ENCODE measurements around the gene FHIT. TPM values are rescaled to one million over a fixed set of nuclear protein-coding genes. Genes with fewer than 3 reads are reported as not detected.

Gene FHIT
- total RNA-seq, 4 donors from 2014 or later, result 7.5 to 20.1 (median 13.5) TPM

- in situ Hi-C loops (cut with MboI; ENCODE audit: low pct_ligation_motif_present in 1 of 4, low pct_unique_long_range_greater_than_20kb in 1 of 4, low sequenced_read_pairs in 3 of 4) (no loop called here), intact Hi-C loops (cut with DNase I; ENCODE audit: low total_unique reads) (no loop called here)
- H3K36me3 ChIP-seq, result no peaks in the 10 kb centered on the region
- no peak for TF ChIP-seq EP300 (IDR thresholded peaks at IDR 0.05; ENCODE audit: low read depth)
- TF ChIP-seq CTCF (IDR thresholded peaks at IDR 0.05), result no peak
- no peak for TF ChIP-seq POLR2AphosphoS5 (IDR thresholded peaks at IDR 0.05)
- TF ChIP-seq POLR2A (IDR thresholded peaks at IDR 0.05), result no peak
- H3K27ac ChIP-seq, result no peak overlapping the region
- no peaks in the 10 kb centered on the region for H3K27me3 ChIP-seq
- DNase-seq, result no peak
- H3K9me3 ChIP-seq, result no peaks in the 10 kb centered on the region
- H3K4me3 ChIP-seq, result no peak overlapping the region
- no peaks in the 10 kb centered on the region for H3K4me1 ChIP-seq
- WGBS, 2 donors (ENCODE audit: low coverage in 1 of 2), result 70 to 83% methylated on average over 1 of the region's 1 CpG
These were observed 1137.1 kb downstream of the FHIT start for GRCh38 chr3:60114191-60114590.

GRCh38 chr3:60107275-60107674, 1144.0 kb downstream of the FHIT start:
- Histone ChIP-seq H3K4me3 (no peak overlapping the region), H3K27ac (no peak overlapping the region), H3K36me3 (no peaks in the 10 kb centered on the region), H3K4me1 (peaks cover 0 to 10% (median 0%) of the 10 kb centered on the region in 4 donors), H3K9me3 (no peaks in the 10 kb centered on the region), H3K27me3 (no peaks in the 10 kb centered on the region)
- no peak for DNase-seq
- in situ Hi-C loops (cut with MboI; ENCODE audit: low pct_ligation_motif_present in 1 of 4, low pct_unique_long_range_greater_than_20kb in 1 of 4, low sequenced_read_pairs in 3 of 4) (no loop called here), intact Hi-C loops (cut with DNase I; ENCODE audit: low total_unique reads) (no loop called here)
- 87 to 94% methylated on average over 2 of the region's 2 CpGs for WGBS, 2 donors (ENCODE audit: low coverage in 1 of 2)
- TF ChIP-seq CTCF (IDR thresholded peaks at IDR 0.05), result no peak
- TF ChIP-seq EP300 (IDR thresholded peaks at IDR 0.05; ENCODE audit: low read depth), result no peak
- no peak for TF ChIP-seq POLR2AphosphoS5 (IDR thresholded peaks at IDR 0.05)
- no peak for TF ChIP-seq POLR2A (IDR thresholded peaks at IDR 0.05)

GRCh38 chr3:60102154-60102553, 1149.1 kb downstream of the FHIT start:
- intact Hi-C loops (cut with DNase I; ENCODE audit: low total_unique reads) (no loop called here), in situ Hi-C loops (cut with MboI; ENCODE audit: low pct_ligation_motif_present in 1 of 4, low pct_unique_long_range_greater_than_20kb in 1 of 4, low sequenced_read_pairs in 3 of 4) (no loop called here)
- Histone ChIP-seq H3K27me3 (no peaks in the 10 kb centered on the region), H3K36me3 (no peaks in the 10 kb centered on the region), H3K4me1 (peaks cover 0 to 23% (median 2%) of the 10 kb centered on the region in 4 donors), H3K4me3 (no peak overlapping the region), H3K9me3 (no peaks in the 10 kb centered on the region), H3K27ac (no peak overlapping the region)
- TF ChIP-seq POLR2AphosphoS5 (IDR thresholded peaks at IDR 0.05) (no peak), CTCF (IDR thresholded peaks at IDR 0.05) (no peak), POLR2A (IDR thresholded peaks at IDR 0.05) (no peak), EP300 (IDR thresholded peaks at IDR 0.05; ENCODE audit: low read depth) (no peak)
- WGBS, 2 donors (ENCODE audit: low coverage in 1 of 2), result 47 to 64% methylated on average over 4 of the region's 4 CpGs
- DNase-seq, result peak; percentile 16

GRCh38 chr3:60101621-60102020, 1149.6 kb downstream of the FHIT start:
- Histone ChIP-seq H3K27ac (no peak overlapping the region), H3K4me3 (no peak overlapping the region), H3K36me3 (no peaks in the 10 kb centered on the region), H3K27me3 (no peaks in the 10 kb centered on the region), H3K4me1 (peaks cover 0 to 23% (median 2%) of the 10 kb centered on the region in 4 donors), H3K9me3 (no peaks in the 10 kb centered on the region)
- 50 to 60% methylated on average over 1 to 4 of the region's 4 CpGs for WGBS, 2 donors (ENCODE audit: low coverage in 1 of 2)
- in situ Hi-C loops (cut with MboI; ENCODE audit: low pct_ligation_motif_present in 1 of 4, low pct_unique_long_range_greater_than_20kb in 1 of 4, low sequenced_read_pairs in 3 of 4) (no loop called here), intact Hi-C loops (cut with DNase I; ENCODE audit: low total_unique reads) (no loop called here)
- TF ChIP-seq POLR2A (IDR thresholded peaks at IDR 0.05) (no peak), POLR2AphosphoS5 (IDR thresholded peaks at IDR 0.05) (no peak), EP300 (IDR thresholded peaks at IDR 0.05; ENCODE audit: low read depth) (no peak)
- peak; percentile 50 for DNase-seq

- no peaks in the 10 kb centered on the region for H3K36me3 ChIP-seq
- intact Hi-C loops (cut with DNase I; ENCODE audit: low total_unique reads) (no loop called here), in situ Hi-C loops (cut with MboI; ENCODE audit: low pct_ligation_motif_present in 1 of 4, low pct_unique_long_range_greater_than_20kb in 1 of 4, low sequenced_read_pairs in 3 of 4) (no loop called here)
- TF ChIP-seq EP300 (IDR thresholded peaks at IDR 0.05; ENCODE audit: low read depth) (no peak), CTCF (IDR thresholded peaks at IDR 0.05) (no peak), POLR2A (IDR thresholded peaks at IDR 0.05) (no peak), POLR2AphosphoS5 (IDR thresholded peaks at IDR 0.05) (no peak)
- 79 to 89% methylated on average over 5 of the region's 5 CpGs for WGBS, 2 donors (ENCODE audit: low coverage in 1 of 2)
- no peak for DNase-seq
- no peak overlapping the region for H3K4me3 ChIP-seq
- no peak overlapping the region for H3K27ac ChIP-seq
- peaks cover 0 to 5% (median 2%) of the 10 kb centered on the region in 4 donors for H3K4me1 ChIP-seq
- H3K27me3 ChIP-seq, result no peaks in the 10 kb centered on the region
- no peaks in the 10 kb centered on the region for H3K9me3 ChIP-seq
These were observed 1154.8 kb downstream of the FHIT start for GRCh38 chr3:60096403-60096802.

Data from transverse colon (tissue), 4 donors.